DMS53 treated with DMSO at 0.1 percent for 48 hours (cell line): ENCODE data around the gene WWOX.

Experiments
- DNase-seq: peaks from one replicate; lab custom pipeline; 2025; ENCODE audit not compliant: unreplicated experiment; lab: John Stamatoyannopoulos, UW

WWOX gene

DNA sequence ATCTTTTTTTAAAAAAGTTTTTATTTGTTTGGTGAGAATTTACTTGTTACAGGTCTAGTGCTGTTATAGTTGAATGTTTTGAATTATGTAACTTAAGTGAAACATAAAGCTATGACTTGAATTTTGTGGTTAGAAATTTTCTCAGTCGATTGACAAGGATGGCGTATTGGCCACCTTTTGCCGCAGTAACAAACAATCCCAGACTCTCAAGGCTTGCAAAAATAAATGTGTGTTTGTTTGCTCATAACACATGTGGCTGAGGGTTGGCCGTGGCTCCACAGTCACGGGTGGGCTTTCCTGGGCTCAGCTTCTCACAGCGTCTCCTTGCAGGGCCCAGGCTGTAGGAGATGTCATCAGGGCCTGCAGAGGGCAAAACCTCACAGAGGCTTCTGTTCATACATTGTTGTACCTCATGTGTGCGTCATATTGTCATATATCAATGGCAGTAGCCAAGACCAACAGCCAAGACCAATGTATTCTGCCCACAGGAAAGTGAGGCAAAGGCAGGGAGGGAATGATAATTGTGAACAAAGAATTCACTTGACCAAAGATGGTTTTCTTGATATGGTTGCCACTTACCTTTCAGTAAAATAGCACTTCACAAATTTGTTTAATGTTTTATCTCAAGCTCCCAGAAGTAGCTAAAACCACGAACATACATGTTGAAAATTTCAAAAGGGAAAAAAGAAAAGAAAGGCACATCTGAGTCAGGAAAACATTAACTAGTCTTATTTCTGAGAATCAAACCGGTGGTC, 93.5 kb downstream of the WWOX start:
- DNase-seq: no peak

GRCh38 chr16:78194948-78195347, 95.5 kb downstream of the WWOX start:
- DNase-seq: no peak

- DNase-seq: no peak
Observed at GRCh38 chr16:78195797-78196196, 96.3 kb downstream of the WWOX start.

DNA sequence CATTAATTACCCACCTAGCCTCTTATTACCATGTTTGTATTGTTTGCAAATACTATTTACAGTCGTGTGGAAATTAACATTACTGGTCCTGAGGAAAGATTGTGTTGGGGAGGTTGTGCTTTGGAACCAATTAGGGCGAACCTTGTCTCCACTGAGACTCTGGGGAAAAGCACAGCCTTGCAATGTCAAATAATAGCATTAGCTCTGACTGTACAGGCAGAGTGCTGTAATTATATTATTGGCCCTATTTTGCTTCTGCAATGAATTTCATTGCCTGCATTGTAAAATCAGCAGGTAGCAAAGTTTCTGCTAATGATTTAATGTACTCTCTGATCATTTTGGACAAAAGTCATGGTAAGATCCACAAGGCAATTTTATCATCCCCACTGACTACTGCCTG, 97.0 kb downstream of the WWOX start:
- DNase-seq: no peak

- no peak for DNase-seq
Observed at GRCh38 chr16:78198288-78198687, 98.8 kb downstream of the WWOX start.

GRCh38 chr16:78199325-78200022, 100.0 kb downstream of the WWOX start:
- peak; percentile 60 for DNase-seq

- no peak for DNase-seq
Observed at GRCh38 chr16:78200023-78200389, 100.6 kb downstream of the WWOX start.

DNA sequence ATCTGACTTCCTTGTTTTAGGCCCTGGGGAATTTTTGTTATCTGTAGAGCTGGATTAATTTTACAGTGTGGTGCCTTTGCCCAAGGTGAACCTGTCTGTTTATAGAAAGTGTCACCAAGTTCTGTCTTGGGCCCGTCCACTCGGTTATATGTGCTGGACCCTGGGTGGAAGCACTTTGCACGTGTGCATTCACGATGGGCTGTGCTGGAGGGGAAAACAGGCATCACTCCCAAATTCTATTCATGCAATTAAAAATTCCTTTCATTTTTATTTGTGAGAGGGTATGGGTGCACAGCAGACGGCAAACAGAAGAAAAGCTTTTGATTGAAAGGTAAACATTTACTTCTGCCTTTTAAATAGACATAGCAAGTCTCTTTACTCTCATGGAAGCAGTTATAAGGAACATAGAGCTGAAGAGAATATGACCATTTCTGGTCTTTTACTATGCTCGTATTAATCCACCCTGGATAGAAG, 101.2 kb downstream of the WWOX start:
- peak; percentile 23 for DNase-seq

DNA sequence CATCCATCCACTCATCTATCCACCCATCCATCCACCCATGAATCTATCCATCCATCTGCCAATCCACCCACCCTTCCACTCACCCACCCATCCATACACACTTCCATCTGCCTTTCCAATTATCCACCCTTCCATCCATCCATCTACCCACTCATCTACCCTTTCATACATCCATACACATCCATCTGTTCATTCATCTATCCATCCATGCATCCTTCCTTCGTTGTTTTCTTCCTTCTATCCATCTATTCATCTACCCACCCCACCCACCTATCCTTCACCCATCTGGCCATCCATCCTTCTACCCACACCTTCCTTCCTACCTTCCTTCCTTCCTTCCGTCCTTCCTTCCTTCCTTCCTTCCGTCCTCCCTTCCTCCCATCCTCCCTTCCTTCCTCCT, 106.1 kb downstream of the WWOX start:
- DNase-seq: no peak

- DNase-seq: no peak
Observed at GRCh38 chr16:78206623-78207223, 107.3 kb downstream of the WWOX start.

GRCh38 chr16:78209951-78210661, 110.7 kb downstream of the WWOX start:
- peak; percentile 50 for DNase-seq

- no peak for DNase-seq
Observed at GRCh38 chr16:78211020-78211599, 111.7 kb downstream of the WWOX start.

GRCh38 chr16:78211946-78212345, 112.5 kb downstream of the WWOX start:
- DNase-seq: no peak

DNA sequence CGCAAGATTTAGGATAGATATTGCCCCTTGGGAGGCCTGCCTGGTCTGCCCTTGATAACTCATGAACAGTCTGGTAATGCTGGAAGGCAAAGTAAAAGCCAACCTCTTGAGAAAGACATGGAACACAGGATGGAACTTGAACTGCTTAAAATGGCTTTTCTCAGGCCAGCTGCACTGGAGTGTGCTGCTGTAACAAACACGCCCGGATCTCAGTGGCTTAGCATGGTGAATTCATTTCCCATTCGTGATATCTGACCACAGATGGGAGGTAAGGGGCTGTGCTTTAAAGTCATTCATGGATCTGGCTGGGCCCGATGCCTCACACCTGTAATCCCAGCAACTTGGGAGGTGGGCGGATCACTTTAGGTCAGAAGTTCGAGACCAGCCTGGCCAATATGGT, 113.2 kb downstream of the WWOX start:
- DNase-seq: no peak

- DNase-seq: no peak
Observed at GRCh38 chr16:78213751-78214150, 114.3 kb downstream of the WWOX start.

DNA sequence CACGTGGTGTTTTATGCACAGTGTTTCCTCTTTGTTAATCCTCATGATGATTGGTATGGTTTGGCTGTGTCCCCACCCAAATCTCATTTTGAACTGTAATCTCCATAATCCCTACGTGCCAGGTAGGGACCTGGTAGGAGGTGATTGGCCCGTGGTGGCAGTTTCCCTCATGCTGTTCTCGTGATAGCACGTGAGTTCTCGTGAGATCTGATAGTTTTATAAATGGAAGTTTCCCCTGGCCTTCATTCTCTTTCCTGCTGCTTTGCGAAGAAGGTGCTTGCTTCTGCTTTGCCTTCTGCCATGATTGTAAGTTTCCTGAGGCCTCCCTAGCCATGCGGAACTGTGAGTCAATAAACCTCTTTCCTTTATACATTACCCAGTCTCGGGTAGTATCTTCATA, 115.8 kb downstream of the WWOX start:
- no peak for DNase-seq

GRCh38 chr16:78216166-78216745, 116.8 kb downstream of the WWOX start:
- DNase-seq: no peak

- DNase-seq: no peak
Observed at GRCh38 chr16:78217276-78217675, 117.8 kb downstream of the WWOX start.

DNA sequence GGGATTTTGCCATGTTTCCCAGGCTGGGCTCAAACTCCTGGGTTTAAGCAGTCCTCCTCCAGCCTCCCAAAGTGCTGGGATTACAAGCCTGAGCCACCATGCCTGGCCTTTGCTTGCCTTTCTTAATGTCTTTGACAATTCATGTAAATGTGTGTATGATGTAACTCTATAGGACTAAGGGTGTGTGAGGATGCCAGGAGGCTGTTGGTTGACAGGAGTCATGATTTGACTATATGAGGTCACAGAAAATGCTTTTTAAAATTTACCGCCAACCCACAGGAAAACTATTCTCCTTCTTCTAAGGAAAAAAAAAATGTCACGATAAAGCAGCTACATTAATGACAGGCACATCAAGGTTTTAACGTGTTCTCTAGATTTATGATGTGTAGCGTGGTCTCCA, 118.8 kb downstream of the WWOX start:
- DNase-seq: no peak

DNA sequence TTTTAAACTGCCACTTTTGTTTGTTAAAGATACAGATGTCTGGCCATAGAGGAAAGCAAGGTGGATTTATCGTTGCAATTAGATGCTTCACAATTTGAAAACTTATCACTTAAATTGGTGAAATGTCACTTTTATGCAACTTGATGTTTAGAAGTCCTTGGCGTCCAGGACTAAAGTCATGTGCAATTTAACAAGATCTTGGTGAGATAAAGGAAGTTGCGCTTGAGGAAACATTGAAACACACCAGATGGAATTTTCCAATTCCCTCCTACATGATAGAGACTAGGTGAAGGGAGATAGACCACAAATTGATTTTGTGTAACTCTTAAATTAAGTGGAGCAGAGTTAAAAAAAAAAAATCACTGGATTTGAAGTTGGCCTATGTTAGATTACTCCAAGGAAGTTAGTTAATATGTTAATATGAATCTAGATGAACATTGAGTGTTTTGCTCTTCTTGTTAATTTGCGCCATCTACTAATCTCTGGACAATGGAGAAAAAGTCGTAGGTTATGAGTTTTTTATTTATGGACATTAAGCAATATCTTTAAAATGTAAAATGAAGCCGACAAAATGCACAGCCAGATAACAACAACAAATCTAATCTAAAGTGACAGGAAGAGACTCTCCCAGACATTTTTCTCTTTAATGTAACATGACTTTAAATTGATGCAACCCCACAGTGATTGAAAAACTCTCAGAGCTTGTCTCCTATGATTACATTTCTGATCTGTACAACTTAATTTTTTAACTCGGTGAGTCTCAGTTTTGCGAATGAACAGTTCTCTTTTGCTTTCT, 119.6 kb downstream of the WWOX start:
- DNase-seq: no peak
